ENCODE results near the gene SLA2.

DNA sequence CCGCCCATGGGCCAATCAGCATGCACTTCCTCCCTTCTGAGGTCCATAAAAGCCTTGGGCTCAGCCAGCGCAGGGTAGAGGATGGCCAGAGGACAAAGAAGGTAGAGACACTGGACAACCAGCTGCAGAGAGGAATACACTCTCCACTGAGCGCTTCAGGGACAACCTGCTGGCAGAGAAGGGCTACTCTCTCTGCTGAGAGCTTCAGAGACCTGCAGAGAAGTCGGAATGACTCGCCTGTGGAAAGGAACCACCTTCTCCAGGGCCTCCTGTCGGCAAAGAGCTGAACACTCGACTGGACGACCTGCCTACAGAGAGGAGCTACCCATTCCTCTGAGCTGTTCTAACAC lies 31.4 kb upstream of the SLA2 start:
- TF ChIP-seq, protein P1, sequence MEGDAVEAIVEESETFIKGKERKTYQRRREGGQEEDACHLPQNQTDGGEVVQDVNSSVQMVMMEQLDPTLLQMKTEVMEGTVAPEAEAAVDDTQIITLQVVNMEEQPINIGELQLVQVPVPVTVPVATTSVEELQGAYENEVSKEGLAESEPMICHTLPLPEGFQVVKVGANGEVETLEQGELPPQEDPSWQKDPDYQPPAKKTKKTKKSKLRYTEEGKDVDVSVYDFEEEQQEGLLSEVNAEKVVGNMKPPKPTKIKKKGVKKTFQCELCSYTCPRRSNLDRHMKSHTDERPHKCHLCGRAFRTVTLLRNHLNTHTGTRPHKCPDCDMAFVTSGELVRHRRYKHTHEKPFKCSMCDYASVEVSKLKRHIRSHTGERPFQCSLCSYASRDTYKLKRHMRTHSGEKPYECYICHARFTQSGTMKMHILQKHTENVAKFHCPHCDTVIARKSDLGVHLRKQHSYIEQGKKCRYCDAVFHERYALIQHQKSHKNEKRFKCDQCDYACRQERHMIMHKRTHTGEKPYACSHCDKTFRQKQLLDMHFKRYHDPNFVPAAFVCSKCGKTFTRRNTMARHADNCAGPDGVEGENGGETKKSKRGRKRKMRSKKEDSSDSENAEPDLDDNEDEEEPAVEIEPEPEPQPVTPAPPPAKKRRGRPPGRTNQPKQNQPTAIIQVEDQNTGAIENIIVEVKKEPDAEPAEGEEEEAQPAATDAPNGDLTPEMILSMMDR (IDR thresholded peaks at IDR 0.05) = no peak
- TF ChIP-seq POLR2AphosphoS5 (IDR thresholded peaks at IDR 0.05; ENCODE audit: low read depth, low read length) (no peak), TCF7L2 (IDR thresholded peaks at IDR 0.05; ENCODE audit: low read depth, low read length) (no peak), REST (IDR thresholded peaks at IDR 0.05; ENCODE audit: insufficient read depth in 1 of 2, low read depth in 2 of 2, low read length in 1 of 2) (no peak)
